Measurements from ENCODE around the gene RASAL2. TPM values are rescaled to one million over a fixed set of nuclear protein-coding genes. Genes with fewer than 3 reads are reported as not detected.

RASAL2 gene
- total and polyA plus RNA-seq, 2 of the 13 experiments (the other 11 are each of a cell fraction or from before 2014, with no cell fraction given): 5.4 to 5.9 TPM

- DNase-seq (ENCODE audit: low spot score) (no peak), FAIRE-seq (no peak), ATAC-seq (no peak)
- TF ChIP-seq ZMYM3 (CRISPR knock-in tag; IDR thresholded peaks at IDR 0.05) (no peak), HNF4G (IDR thresholded peaks at IDR 0.05; ENCODE audit: borderline replicate concordance, low read depth, low read length) (no peak), HNF4G (CRISPR knock-in tag; IDR thresholded peaks at IDR 0.05; ENCODE audit: borderline replicate concordance, low read depth) (no peak), ZNF720 (CRISPR knock-in tag; IDR thresholded peaks at IDR 0.05) (no peak), ZNF614 (CRISPR knock-in tag; IDR thresholded peaks at IDR 0.05; ENCODE audit: borderline replicate concordance) (no peak), NR2F2 (IDR thresholded peaks at IDR 0.05; ENCODE audit: borderline replicate concordance, low read depth) (no peak), ZNF484 (CRISPR knock-in tag; IDR thresholded peaks at IDR 0.05; ENCODE audit: borderline replicate concordance, low read depth) (no peak), HIVEP1 (CRISPR knock-in tag; IDR thresholded peaks at IDR 0.05) (no peak), CBFB (CRISPR knock-in tag; IDR thresholded peaks at IDR 0.05) (no peak), ZEB1 (IDR thresholded peaks at IDR 0.05; ENCODE audit: insufficient replicate concordance, low read depth) (no peak), HDAC6 (IDR thresholded peaks at IDR 0.05; ENCODE audit: low read depth, low read length) (no peak), ZNF136 (CRISPR knock-in tag; IDR thresholded peaks at IDR 0.05; ENCODE audit: low read depth) (no peak)
- TF ChIP-seq, protein P1, sequence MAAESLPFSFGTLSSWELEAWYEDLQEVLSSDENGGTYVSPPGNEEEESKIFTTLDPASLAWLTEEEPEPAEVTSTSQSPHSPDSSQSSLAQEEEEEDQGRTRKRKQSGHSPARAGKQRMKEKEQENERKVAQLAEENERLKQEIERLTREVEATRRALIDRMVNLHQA (CRISPR knock-in tag; IDR thresholded peaks at IDR 0.05): no peak
- TF ChIP-seq, protein P2, sequence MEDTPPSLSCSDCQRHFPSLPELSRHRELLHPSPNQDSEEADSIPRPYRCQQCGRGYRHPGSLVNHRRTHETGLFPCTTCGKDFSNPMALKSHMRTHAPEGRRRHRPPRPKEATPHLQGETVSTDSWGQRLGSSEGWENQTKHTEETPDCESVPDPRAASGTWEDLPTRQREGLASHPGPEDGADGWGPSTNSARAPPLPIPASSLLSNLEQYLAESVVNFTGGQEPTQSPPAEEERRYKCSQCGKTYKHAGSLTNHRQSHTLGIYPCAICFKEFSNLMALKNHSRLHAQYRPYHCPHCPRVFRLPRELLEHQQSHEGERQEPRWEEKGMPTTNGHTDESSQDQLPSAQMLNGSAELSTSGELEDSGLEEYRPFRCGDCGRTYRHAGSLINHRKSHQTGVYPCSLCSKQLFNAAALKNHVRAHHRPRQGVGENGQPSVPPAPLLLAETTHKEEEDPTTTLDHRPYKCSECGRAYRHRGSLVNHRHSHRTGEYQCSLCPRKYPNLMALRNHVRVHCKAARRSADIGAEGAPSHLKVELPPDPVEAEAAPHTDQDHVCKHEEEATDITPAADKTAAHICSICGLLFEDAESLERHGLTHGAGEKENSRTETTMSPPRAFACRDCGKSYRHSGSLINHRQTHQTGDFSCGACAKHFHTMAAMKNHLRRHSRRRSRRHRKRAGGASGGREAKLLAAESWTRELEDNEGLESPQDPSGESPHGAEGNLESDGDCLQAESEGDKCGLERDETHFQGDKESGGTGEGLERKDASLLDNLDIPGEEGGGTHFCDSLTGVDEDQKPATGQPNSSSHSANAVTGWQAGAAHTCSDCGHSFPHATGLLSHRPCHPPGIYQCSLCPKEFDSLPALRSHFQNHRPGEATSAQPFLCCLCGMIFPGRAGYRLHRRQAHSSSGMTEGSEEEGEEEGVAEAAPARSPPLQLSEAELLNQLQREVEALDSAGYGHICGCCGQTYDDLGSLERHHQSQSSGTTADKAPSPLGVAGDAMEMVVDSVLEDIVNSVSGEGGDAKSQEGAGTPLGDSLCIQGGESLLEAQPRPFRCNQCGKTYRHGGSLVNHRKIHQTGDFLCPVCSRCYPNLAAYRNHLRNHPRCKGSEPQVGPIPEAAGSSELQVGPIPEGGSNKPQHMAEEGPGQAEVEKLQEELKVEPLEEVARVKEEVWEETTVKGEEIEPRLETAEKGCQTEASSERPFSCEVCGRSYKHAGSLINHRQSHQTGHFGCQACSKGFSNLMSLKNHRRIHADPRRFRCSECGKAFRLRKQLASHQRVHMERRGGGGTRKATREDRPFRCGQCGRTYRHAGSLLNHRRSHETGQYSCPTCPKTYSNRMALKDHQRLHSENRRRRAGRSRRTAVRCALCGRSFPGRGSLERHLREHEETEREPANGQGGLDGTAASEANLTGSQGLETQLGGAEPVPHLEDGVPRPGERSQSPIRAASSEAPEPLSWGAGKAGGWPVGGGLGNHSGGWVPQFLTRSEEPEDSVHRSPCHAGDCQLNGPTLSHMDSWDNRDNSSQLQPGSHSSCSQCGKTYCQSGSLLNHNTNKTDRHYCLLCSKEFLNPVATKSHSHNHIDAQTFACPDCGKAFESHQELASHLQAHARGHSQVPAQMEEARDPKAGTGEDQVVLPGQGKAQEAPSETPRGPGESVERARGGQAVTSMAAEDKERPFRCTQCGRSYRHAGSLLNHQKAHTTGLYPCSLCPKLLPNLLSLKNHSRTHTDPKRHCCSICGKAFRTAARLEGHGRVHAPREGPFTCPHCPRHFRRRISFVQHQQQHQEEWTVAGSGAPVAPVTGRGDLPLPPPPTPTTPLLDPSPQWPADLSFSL (CRISPR knock-in tag; IDR thresholded peaks at IDR 0.05): no peak
- Histone ChIP-seq H3K79me2 (ENCODE audit: insufficient read depth, low read length) (no peaks in the 10 kb centered on the region), H3K27ac (ENCODE audit: extremely low read length, insufficient read depth, low read length) (no peak overlapping the region), H3K36me3 (replicated peaks in 1 of 2; ENCODE audit: control insufficient read depth in 1 of 2, insufficient read depth in 2 of 2, low read length in 2 of 2) (peaks cover 0 to 7% of the 10 kb centered on the region in 2 experiments; a peak in 1 of 5 replicates), H3K9ac (ENCODE audit: insufficient read depth, low read depth, low read length) (no peak overlapping the region), H3K4me2 (ENCODE audit: low read depth, low read length) (no peak overlapping the region), H3K9me3 (ENCODE audit: low read length) (no peaks in the 10 kb centered on the region), H3K4me1 (ENCODE audit: insufficient read depth, low read length) (no peaks in the 10 kb centered on the region), H4K20me1 (ENCODE audit: insufficient read depth, low read length) (no peaks in the 10 kb centered on the region), H3K27me3 (ENCODE audit: control insufficient read depth in 1 of 2, insufficient read depth in 2 of 2, low read length in 2 of 2) (no peaks in the 10 kb centered on the region), H2AFZ (ENCODE audit: low read length) (no peak overlapping the region), H3K4me3 (replicated peaks in 1 of 3; ENCODE audit: insufficient read depth in 1 of 3, low read depth in 2 of 3, low read length in 3 of 3) (no peak overlapping the region)
- POLR2A ChIA-PET: no interaction called here
- in situ Hi-C loops (cut with HindIII; ENCODE audit: extremely low pct_ligation_motif_present, low pct_unique_long_range_greater_than_20kb) (no loop called here), intact Hi-C loops (cut with micrococcal nuclease; ENCODE audit: unreplicated experiment) (no loop called here)
- CTCF ChIA-PET (ENCODE audit: low intra/inter-chr PET ratio, low total read pairs): no interaction called here
- BruUV-seq (replicated peaks): no TSS peak
These were observed 370.7 kb downstream of the RASAL2 start for GRCh38 chr1:178464566-178464965.

Measured in HepG2 (cell line).